Measurements from ENCODE around the gene NFATC2. TPM values are rescaled to one million over a fixed set of nuclear protein-coding genes. Genes with fewer than 3 reads are reported as not detected.

The NFATC2 gene
- polyA plus RNA-seq, 1 of the 3 experiments (the other 2 are of a cell fraction) = 0.36 TPM

- TF ChIP-seq USF2 (IDR thresholded peaks at IDR 0.05; ENCODE audit: borderline replicate concordance, low read depth, low read length) = no peak
- TF ChIP-seq USF1 (IDR thresholded peaks at IDR 0.05; ENCODE audit: borderline replicate concordance, low read depth) = no peak
Measured at GRCh38 chr20:51571460-51571794, 28.9 kb upstream of the NFATC2 start (continued).

- H3K9me3 ChIP-seq = no peaks in the 10 kb centered on the region
- WGBS (ENCODE audit: low lambda C conversion rate) = 49% methylated on average over 13 of the region's 16 CpGs
- no peak for DNase-seq
Measured at GRCh38 chr20:51570739-51571459, 28.4 kb upstream of the NFATC2 start.

More at GRCh38 chr20:51570739-51571459, 28.4 kb upstream of the NFATC2 start:
- H3K9ac ChIP-seq = no peak overlapping the region
- peaks cover 3% of the 10 kb centered on the region for H3F3A ChIP-seq (replicated peaks; ENCODE audit: insufficient read depth)
- H3K27ac ChIP-seq (ENCODE audit: low read depth in 2 of 2, low read length in 1 of 2) = no peak overlapping the region
- CTCF ChIA-PET = interaction anchor here (1.0 to 1.4 kb wide), 4 partner anchors 10 to 264 kb away, joined by 3 to 5 read pairs (median 4); no protein-coding TSS in a partner anchor
- TF ChIP-seq NFIC (IDR thresholded peaks at IDR 0.05; ENCODE audit: borderline replicate concordance) = no peak
- no peak for TF ChIP-seq EP300 (IDR thresholded peaks at IDR 0.05; ENCODE audit: borderline replicate concordance in 1 of 2, low read depth in 1 of 2, low read length in 1 of 2)
- TF ChIP-seq CHD2 (IDR thresholded peaks at IDR 0.05; ENCODE audit: low read length, partially characterized antibody) = no peak
- no peak for TF ChIP-seq USF1 (IDR thresholded peaks at IDR 0.05; ENCODE audit: borderline replicate concordance, low read depth)
- no peak for TF ChIP-seq TEAD4 (IDR thresholded peaks at IDR 0.05; ENCODE audit: borderline replicate concordance, insufficient read depth)
- TF ChIP-seq RXRA (IDR thresholded peaks at IDR 0.05; ENCODE audit: borderline replicate concordance, low read depth) = no peak
- no peak for TF ChIP-seq YY1 (IDR thresholded peaks at IDR 0.05; ENCODE audit: low read depth)
- no peak for TF ChIP-seq NRF1 (IDR thresholded peaks at IDR 0.05; ENCODE audit: low read depth, low read length)
- no peak for TF ChIP-seq GABPA (IDR thresholded peaks at IDR 0.05; ENCODE audit: low read depth)
- no peak for TF ChIP-seq RCOR1 (IDR thresholded peaks at IDR 0.05; ENCODE audit: low read length)
- no peak for TF ChIP-seq SIN3A (IDR thresholded peaks at IDR 0.05; ENCODE audit: borderline replicate concordance, low read depth, low read length)
- no peak for TF ChIP-seq CTCF (IDR thresholded peaks at IDR 0.05)
- TF ChIP-seq FOSL2 (IDR thresholded peaks at IDR 0.05; ENCODE audit: borderline replicate concordance, low read depth) = no peak
- no peak for TF ChIP-seq TAF1 (IDR thresholded peaks at IDR 0.05; ENCODE audit: borderline replicate concordance, low read depth, low read length)
- TF ChIP-seq JUND (IDR thresholded peaks at IDR 0.05) = no peak
- no peak for TF ChIP-seq SMC3 (IDR thresholded peaks at IDR 0.05; ENCODE audit: low read depth, low read length)
- TF ChIP-seq RAD21 (IDR thresholded peaks at IDR 0.05; ENCODE audit: low read length) = no peak
- TF ChIP-seq FOXM1 (IDR thresholded peaks at IDR 0.05; ENCODE audit: low read depth) = no peak
- no peaks in the 10 kb centered on the region for H3K27me3 ChIP-seq (ENCODE audit: insufficient read depth)
- H2AFZ ChIP-seq (ENCODE audit: low read depth) = no peak overlapping the region
- H3K36me3 ChIP-seq (replicated peaks in 1 of 2; ENCODE audit: control insufficient read depth in 1 of 2, insufficient read depth in 2 of 2, low read length in 1 of 2) = no peaks in the 10 kb centered on the region
- no peak overlapping the region for H3K4me2 ChIP-seq
- H3K9me2 ChIP-seq = no peaks in the 10 kb centered on the region
- POLR2A ChIA-PET = no interaction called here
- no peaks in the 10 kb centered on the region for H3K79me2 ChIP-seq (ENCODE audit: insufficient read depth)
- peaks cover 0 to 2% of the 10 kb centered on the region in 2 experiments; a peak in 1 of 4 replicates for H3K4me1 ChIP-seq (ENCODE audit: control insufficient read depth in 1 of 2, insufficient read depth in 2 of 2, low read depth in 1 of 2, low read length in 1 of 2)
- H3K4me3 ChIP-seq (ENCODE audit: low read depth in 2 of 2, low read length in 1 of 2) = no peak overlapping the region
- H4K20me1 ChIP-seq (ENCODE audit: insufficient read depth) = no peaks in the 10 kb centered on the region
